ENCODE results near the gene ELMO1. TPM values are rescaled to one million over a fixed set of nuclear protein-coding genes. Genes with fewer than 3 reads are reported as not detected.

Gene ELMO1
- polyA plus RNA-seq, 1 donor (not counting 4 experiments of a cell fraction or from before 2014, with no cell fraction given): not detected

- Histone ChIP-seq H2AFZ (ENCODE audit: control insufficient read depth, low read length) (no peak overlapping the region), H3K9me3 (ENCODE audit: control insufficient read depth, low read depth, low read length) (no peaks in the 10 kb centered on the region), H3K4me2 (ENCODE audit: control insufficient read depth, extremely low read depth, insufficient read depth, low read depth, low read length) (no peak overlapping the region), H3K27me3 (ENCODE audit: control insufficient read depth, extremely low read depth, insufficient read depth, low read length) (no peaks in the 10 kb centered on the region), H3K9ac (ENCODE audit: control insufficient read depth, extremely low read depth, insufficient read depth, low read length) (no peak overlapping the region), H3K27ac (ENCODE audit: control insufficient read depth, insufficient read depth, low read length) (no peak overlapping the region), H3K9me1 (ENCODE audit: control insufficient read depth, extremely low read depth, insufficient read depth, low read length) (no peaks in the 10 kb centered on the region), H3K4me1 (ENCODE audit: control insufficient read depth, extremely low read depth, insufficient read depth, low read length) (no peaks in the 10 kb centered on the region), H3K79me2 (ENCODE audit: control insufficient read depth, insufficient read depth, low read length) (no peaks in the 10 kb centered on the region), H3K36me3 (ENCODE audit: control insufficient read depth in 2 of 2, extremely low read depth in 1 of 2, insufficient read depth in 2 of 2, low read length in 2 of 2) (no peaks in the 10 kb centered on the region), H3K4me3 (ENCODE audit: control insufficient read depth in 2 of 3, extremely low read depth in 1 of 3, insufficient read depth in 2 of 3, low read depth in 1 of 3, low read length in 3 of 3) (no peak overlapping the region), H4K20me1 (ENCODE audit: control insufficient read depth, extremely low read depth, insufficient read depth, low read length) (no peaks in the 10 kb centered on the region)
- DNase-seq (ENCODE audit: low read depth, low spot score): no peak
- dilution Hi-C loops (cut with MboI; ENCODE audit: extremely low pct_ligation_motif_present, low sequenced_read_pairs): no loop called here
- no peak for FAIRE-seq
- TF ChIP-seq, protein P1, sequence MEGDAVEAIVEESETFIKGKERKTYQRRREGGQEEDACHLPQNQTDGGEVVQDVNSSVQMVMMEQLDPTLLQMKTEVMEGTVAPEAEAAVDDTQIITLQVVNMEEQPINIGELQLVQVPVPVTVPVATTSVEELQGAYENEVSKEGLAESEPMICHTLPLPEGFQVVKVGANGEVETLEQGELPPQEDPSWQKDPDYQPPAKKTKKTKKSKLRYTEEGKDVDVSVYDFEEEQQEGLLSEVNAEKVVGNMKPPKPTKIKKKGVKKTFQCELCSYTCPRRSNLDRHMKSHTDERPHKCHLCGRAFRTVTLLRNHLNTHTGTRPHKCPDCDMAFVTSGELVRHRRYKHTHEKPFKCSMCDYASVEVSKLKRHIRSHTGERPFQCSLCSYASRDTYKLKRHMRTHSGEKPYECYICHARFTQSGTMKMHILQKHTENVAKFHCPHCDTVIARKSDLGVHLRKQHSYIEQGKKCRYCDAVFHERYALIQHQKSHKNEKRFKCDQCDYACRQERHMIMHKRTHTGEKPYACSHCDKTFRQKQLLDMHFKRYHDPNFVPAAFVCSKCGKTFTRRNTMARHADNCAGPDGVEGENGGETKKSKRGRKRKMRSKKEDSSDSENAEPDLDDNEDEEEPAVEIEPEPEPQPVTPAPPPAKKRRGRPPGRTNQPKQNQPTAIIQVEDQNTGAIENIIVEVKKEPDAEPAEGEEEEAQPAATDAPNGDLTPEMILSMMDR (optimal IDR thresholded peaks at IDR 0.05 in 1 of 3, IDR thresholded peaks at IDR 0.05 in 1 of 3, conservative IDR thresholded peaks at IDR 0.05 in 1 of 3; ENCODE audit: extremely low read depth in 1 of 3, insufficient read depth in 2 of 3, low read length in 3 of 3): no peak
- TF ChIP-seq EZH2 (IDR thresholded peaks at IDR 0.05; ENCODE audit: low read length): no peak
Observed at GRCh38 chr7:37414352-37414983, 34.2 kb downstream of the ELMO1 start.

GRCh38 chr7:37411444-37412034 is 37.1 kb downstream of the ELMO1 start:
- no peak for FAIRE-seq
- dilution Hi-C loops (cut with MboI; ENCODE audit: extremely low pct_ligation_motif_present, low sequenced_read_pairs): no loop called here

More at GRCh38 chr7:37411444-37412034, 37.1 kb downstream of the ELMO1 start:
- TF ChIP-seq, protein P1 (optimal IDR thresholded peaks at IDR 0.05 in 1 of 3, IDR thresholded peaks at IDR 0.05 in 1 of 3, conservative IDR thresholded peaks at IDR 0.05 in 1 of 3; ENCODE audit: extremely low read depth in 1 of 3, insufficient read depth in 2 of 3, low read length in 3 of 3): no peak
- TF ChIP-seq EZH2 (IDR thresholded peaks at IDR 0.05; ENCODE audit: low read length): no peak
- H3K27me3 ChIP-seq (ENCODE audit: control insufficient read depth, extremely low read depth, insufficient read depth, low read length): no peaks in the 10 kb centered on the region
- no peak overlapping the region for H3K9ac ChIP-seq (ENCODE audit: control insufficient read depth, extremely low read depth, insufficient read depth, low read length)
- H3K9me1 ChIP-seq (ENCODE audit: control insufficient read depth, extremely low read depth, insufficient read depth, low read length): no peaks in the 10 kb centered on the region
- H2AFZ ChIP-seq (ENCODE audit: control insufficient read depth, low read length): no peak overlapping the region
- no peaks in the 10 kb centered on the region for H4K20me1 ChIP-seq (ENCODE audit: control insufficient read depth, extremely low read depth, insufficient read depth, low read length)
- no peaks in the 10 kb centered on the region for H3K79me2 ChIP-seq (ENCODE audit: control insufficient read depth, insufficient read depth, low read length)
- H3K4me1 ChIP-seq (ENCODE audit: control insufficient read depth, extremely low read depth, insufficient read depth, low read length): no peaks in the 10 kb centered on the region
- no peak overlapping the region for H3K27ac ChIP-seq (ENCODE audit: control insufficient read depth, insufficient read depth, low read length)
- H3K4me2 ChIP-seq (ENCODE audit: control insufficient read depth, extremely low read depth, insufficient read depth, low read depth, low read length): no peak overlapping the region
- no peak overlapping the region for H3K4me3 ChIP-seq (ENCODE audit: control insufficient read depth in 2 of 3, extremely low read depth in 1 of 3, insufficient read depth in 2 of 3, low read depth in 1 of 3, low read length in 3 of 3)
- H3K36me3 ChIP-seq (ENCODE audit: control insufficient read depth in 2 of 2, extremely low read depth in 1 of 2, insufficient read depth in 2 of 2, low read length in 2 of 2): no peaks in the 10 kb centered on the region
- no peaks in the 10 kb centered on the region for H3K9me3 ChIP-seq (ENCODE audit: control insufficient read depth, low read depth, low read length)
- no peak for DNase-seq (ENCODE audit: low read depth, low spot score)

Data from keratinocyte (primary cell).